HG03066 (cell line): ENCODE results near the gene SLC19A1.
"Not testable (repeated sequence)": the region's sequence is repeated elsewhere in the genome, so short reads cannot be mapped to it uniquely, and the experiment has no call there.

Source experiments
- ATAC-seq: cut with Tn5 transposase; IDR thresholded peaks from one replicate; pipeline ENCODE4 v1.9.1; 2021; ENCODE audit warnings: low read depth; ENCODE audit not compliant: unreplicated experiment

The SLC19A1 gene

DNA sequence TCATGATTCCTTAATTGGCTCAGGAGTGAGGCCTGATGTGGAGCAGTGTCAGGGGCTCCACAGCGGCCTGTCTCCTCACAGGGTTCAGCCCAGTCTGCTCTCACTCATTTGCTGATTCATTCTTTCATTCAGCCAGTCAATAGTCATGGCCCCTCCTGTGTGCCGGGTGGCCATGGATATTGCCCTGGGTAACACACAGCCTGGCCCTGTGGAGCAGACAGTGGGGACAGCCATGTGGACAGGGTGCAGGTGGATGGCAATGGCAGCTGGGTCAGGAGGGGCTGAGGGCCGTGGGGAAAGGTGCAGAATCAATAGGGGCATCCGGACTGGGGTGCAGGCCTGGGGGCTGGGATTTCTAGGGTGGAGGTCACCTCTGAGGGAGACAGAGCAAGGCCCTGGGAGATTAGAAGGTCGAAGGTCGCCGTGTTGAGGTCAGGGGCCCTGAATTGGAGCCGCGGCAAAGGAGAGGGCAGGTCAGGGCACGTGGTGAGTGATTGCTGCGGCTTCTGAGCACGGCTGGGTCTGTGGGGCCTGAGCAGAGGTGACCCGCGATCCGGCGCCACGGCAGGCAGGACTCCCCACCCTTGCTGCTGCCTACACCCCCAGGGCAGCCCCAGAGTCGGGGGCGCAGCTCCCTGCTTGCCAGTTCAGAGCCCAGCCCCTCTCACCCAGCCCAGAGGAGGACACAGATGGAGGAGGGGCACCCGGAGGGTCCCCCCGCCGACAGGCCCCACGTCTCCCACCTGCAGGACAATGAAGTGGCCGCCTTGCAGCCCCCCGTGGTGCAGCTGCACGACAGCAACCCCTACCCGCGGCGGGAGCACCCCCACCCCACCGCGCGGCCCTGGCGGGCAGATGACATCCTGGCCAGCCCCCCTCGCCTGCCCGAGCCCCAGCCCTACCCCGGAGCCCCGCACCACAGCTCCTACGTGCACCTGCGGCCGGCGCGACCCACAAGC is 33.4 kb downstream of the SLC19A1 start:
- ATAC-seq, result no peak

DNA sequence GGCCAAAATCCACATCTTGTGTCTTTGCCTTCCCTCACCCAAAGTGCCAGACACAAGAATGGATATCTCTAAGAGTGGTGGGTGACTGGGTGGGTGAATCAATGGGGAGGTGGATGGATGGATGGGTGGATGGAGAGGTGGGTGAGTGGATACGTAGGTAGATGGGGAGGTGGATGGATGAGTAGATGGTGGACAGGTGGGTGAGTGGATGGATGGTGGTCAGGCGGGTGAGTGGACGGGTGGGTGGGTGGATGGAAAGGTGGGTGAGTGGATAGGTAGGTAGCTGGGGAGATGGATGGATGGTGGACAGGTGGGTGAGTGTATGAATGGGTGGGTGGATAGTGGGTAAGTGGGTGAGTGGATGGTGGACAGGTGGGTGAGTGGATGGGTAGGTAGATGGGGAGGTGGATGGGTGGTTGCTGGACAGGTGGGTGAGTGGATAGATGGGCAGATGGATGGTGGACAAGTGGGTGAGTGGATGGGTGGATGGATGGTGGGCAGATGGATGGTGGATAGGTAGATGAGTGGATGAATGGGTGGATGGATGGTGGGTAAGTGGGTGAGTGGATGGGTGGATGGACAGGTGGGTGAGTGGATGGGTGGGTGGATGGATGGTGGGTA is 34.2 kb downstream of the SLC19A1 start:
- no peak for ATAC-seq

DNA sequence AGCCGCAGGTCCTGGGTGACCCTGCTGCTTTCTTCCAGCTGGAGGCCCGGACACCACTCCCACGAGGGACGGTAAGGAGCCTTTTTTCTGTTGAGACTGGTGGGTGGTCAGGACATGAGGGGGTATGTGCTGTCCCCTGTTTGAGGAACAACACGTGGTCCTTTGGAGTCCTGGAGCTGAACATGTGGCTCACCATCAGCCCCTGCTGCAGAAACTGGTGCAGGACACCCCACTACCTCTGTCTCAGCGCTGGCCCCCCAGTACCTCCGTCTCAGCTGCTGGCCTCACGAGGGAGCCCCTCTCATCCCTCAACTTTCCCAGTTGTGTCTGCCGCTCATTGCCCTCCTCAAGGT is 34.7 kb downstream of the SLC19A1 start:
- ATAC-seq, result no peak

DNA sequence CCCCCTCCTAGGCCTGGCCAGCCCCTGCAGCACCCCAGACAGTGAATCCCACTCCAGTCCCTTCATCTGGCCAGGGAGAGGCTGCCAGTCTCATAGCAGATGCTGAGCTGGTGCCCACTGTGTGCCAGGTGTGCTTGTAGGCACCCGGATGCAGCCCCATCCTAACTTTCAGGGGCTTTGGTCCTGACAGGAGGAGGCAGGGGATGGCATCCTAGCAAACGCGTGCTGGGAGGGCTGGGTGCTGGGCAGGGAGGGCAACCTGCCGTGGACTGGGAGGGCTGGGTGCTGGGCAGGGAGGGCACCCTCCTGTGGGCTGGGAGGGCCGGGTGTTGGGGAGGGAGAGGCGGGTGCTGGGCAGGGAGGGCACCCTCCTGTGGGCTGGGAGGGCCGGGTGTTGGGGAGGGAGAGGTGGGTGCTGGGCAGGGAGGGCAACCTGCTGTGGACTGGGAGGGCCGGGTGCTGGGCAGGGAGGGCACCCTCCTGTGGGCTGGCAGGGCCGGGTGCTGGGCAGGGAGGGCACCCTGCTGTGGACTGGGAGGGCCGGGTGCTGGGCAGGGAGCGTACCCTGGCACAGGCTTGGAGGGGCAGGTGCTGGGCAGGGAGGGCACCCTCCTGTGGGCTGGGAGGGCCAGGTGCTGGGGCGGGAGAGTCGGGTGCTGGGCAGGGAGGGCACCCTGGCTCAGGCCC is 35.3 kb downstream of the SLC19A1 start:
- ATAC-seq, result no peak

DNA sequence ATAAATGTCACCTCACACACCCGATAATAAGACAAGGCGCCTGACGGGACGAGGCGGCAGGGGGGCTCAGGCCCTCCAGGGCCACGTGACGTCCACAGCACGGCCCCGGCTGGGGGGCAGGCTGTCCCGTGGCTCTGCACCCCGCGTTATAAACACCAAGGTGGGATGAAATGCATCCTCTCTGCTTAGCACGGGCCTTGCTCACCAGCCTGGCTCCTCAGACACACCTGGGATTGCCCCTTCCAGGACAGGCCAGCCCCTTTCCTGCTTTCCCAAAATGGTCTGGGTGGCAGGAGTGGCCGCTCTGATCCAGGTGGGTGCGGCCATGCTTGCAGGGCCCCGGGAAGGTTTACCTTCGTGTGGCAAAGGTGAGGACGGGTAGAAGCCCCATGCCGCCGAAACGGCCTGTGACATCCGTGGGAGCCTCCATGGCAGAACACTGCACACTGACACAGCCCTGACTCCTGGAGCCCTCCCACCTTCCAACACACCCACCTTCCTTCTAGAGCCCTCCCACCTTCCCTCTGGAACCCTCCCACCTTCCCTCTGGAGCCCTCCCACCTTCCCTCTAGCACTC is 35.9 kb downstream of the SLC19A1 start:
- no peak for ATAC-seq

DNA sequence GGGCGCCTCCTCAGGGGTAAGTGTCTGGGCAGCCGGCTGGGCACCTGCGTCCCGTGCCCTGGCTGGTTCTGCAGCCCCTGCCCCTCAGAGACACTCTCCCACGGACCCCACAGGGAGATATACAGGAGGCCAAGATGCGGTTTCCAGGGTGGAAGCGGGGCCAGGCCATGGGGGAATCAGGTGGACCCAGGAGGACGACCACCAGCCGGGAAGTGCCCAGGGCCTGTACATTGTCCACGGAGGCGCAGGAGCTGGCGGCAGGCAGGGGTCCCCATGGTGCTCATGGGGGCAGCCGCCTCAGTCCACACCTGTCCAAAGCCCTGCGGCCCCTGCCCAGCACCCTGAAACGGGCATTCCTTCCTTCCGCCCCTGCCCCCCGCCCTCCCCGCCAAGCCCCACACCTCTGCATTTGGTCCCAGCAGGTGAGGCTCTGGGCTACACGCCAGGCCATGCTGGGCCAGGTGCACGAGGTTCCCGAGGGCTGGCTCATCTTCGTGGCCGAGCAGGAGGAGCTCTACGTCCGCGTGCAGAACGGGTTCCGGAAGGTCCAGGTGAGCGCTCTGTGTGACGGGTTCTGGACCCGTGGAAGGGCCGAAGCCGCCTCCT is 36.7 kb downstream of the SLC19A1 start:
- ATAC-seq, result no peak

DNA sequence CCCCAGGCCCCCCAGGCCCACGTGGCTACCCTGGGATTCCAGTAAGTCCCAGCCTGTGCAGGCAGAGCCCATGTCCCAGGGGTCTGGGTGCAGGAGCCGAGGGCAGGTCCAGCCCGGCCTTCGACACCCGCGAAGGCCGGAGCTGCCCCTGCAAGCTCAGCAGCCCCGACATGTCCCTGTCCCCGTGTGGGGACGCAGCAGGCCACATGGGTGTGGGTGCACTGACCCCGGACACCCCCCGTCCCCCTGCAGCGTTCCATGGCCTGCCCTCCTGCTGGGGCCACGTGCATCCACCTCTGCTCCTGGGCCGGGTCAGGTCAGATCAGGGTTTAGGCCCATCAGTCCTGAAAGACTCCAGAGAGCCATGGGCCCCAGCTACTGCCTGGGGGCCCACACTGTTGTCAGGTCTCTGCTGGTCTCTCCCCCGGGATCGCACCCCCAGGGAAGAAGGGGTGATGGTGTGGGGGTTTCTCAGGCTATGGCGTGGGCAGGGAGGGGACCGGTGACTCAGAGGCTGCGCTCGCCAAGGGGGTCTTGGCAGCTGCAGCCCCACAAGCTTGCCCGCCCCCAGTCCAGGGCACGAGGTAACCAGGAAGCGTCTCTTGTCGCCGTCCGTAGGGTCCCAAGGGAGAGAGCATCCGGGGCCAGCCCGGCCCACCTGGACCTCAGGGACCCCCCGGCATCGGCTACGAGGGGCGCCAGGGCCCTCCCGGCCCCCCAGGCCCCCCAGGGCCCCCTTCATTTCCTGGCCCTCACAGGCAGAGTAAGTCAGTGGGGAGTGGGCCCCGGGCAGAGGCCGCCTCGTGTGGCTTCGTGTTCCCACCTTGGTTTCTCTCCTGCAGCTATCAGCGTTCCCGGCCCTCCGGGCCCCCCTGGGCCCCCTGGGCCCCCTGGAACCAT is 37.5 kb downstream of the SLC19A1 start:
- no peak for ATAC-seq

DNA sequence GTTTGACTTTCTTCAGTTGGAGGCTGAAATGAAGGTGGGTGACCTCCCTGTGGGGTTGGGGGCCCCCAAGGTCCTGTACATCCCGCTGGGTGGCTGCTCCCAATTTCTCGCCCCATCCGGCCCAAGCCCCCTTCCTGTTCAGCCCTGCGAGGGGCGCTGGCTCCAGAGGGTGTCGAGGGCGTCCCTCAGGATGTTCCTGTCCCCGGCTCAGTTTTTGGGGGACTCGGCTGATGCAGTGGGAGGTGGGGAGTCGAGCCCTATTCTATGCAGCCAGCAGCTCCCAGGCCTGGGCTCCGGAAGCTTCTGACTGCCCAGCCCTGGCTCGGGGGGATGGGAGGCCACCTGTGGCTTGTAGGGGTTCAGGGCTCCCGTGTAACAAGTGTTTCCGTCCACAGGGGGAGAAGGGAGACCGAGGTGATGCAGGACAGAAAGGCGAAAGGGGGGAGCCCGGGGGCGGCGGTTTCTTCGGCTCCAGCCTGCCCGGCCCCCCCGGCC is 38.2 kb downstream of the SLC19A1 start:
- no peak for ATAC-seq

DNA sequence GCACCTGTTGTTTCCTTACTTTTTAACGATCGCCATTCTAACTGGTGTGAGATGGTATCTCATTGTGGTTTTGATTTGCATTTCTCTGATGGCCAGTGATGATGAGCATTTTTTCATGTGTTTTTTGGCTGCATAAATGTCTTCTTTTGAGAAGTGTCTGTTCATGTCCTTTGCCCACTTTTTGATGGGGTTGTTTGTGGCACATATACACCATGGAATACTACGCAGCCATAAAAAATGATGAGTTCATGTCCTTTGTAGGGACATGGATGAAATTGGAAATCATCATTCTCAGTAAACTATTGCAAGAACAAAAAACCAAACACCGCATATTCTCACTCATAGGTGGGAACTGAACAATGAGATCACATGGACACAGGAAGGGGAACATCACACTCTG is 39.0 kb downstream of the SLC19A1 start:
- not testable (repeated sequence) for ATAC-seq

DNA sequence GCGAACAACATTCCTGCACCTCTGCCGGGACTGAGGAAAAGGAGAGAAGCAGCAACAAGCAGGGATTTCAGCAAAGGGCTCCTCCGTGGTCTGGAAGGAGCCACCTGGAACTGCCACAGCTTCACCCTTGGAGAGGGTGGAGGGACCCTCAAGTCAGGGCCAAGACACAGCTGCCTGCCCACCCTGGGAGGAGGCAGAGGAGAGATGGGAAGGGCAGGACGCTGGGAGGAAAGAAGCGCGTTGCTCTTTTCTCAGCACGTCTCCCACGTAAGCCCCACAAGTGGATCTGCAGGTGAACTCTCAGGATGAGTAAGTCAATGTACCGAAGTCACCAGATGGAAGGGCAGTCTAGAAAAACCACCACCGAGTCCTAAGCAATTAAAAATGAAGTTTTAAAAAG is 39.6 kb downstream of the SLC19A1 start:
- no peak for ATAC-seq

DNA sequence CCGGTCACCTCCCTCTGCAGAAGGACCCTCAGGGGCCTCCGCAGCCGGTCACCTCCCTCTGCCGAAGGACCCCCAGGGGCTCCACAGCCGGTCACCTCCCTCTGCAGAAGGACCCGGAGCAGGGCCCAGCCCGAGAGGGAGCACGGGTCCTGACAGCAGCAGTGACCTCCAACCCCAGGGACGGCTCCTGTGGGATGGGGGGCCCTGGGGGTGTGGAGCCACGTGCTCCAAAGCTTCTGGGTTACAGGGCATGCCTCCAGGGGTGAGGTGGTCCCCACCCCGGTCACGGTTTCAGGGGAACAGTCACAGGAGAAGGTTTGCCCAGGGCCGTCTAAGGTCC is 40.3 kb downstream of the SLC19A1 start:
- ATAC-seq, result no peak

DNA sequence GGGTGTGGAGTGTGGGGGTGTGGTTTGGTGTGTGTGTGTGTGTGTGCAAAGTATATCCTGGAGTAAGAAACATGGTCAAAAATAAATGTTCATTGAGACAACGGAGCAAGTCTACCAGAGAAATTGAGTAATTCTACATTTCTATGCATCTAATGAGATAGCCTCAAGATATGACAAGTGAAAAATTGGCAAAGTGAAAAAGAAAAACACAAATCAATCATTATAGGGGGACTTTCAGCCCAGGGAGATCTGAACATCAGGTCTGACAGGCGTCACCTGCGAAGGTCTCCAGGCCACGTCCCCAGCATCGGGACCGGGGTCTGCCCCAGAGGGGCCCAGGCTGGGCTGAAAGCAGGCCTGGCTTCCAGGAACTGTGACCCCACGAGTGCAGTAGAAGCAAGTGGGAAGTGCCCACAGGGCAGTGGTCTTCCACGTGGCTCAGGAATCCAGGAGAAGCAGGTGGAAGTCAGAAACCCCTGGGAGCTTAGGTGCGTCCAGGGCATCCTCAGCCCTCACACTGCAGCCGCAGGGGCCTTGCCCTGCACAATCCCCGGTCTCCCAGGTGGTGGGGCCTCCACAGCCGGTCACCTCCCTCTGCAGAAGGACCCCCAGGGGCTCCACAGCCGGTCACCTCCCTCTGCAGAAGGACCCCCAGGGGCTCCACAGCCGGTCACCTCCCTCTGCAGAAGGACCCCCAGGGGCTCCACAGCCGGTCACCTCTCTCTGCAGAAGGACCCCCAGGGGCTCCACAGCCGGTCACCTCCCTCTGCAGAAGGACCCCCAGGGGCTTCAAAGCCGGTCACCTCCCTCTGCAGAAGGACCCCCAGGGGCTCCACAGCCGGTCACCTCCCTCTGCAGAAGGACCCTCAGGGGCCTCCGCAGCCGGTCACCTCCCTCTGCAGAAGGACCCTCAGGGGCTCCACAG is 40.9 kb downstream of the SLC19A1 start:
- not testable (repeated sequence) for ATAC-seq

DNA sequence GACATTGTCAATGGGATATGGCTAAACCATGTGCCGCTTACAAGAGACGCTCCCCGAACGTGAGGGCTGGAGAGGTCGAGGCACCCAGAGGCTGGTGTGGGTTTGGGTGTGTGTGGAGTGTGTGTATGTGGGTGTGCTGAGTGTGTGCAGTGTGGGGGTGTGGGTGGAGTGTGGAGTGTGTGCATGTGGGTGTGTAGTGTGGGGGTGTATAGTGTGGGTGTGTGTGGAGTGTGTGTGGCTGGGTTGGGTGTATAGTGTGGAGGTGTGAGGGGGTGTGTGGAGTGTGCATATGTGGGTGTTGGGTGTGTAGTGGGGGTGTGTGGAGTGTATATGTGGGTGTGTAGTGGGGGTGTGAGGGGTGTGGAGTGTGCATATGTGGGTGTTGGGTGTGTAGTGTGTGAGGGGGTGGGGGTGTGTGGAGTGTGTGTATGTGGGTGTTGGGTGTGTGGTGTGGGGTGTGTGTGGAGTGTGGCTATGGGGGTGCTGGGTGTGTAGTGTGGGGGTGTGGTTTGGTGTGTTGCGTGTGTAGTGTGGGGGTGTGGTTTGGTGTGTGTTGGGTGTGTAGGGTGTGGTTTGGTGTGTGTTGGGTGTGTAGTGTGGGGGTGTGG is 42.2 kb downstream of the SLC19A1 start:
- ATAC-seq, result no peak

DNA sequence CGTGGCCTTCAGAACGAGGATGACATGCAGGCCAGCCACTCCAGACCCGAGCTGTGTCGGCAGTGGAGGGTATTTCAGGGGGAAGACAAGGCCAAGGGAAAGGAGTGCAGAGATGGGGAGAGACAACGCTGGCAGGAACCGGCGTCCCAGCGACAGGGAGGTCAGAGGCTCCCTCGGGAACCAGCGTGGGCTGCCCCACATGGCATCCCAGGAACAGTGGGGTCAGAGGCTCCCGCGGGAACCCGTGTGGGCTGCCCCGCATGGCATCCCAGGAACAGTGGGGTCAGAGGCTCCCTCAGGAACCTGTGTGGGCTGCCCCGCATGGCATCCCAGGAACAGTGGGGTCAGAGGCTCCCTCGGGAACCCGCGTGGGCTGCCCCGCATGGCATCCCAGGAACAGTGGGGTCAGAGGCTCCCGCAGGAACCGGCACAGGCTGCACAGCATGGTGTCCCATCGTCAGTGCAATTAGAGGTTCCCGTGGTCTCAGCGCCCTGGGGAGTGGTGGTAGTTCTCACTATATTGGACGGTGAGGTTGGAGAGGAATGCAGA is 43.0 kb downstream of the SLC19A1 start:
- no peak for ATAC-seq

DNA sequence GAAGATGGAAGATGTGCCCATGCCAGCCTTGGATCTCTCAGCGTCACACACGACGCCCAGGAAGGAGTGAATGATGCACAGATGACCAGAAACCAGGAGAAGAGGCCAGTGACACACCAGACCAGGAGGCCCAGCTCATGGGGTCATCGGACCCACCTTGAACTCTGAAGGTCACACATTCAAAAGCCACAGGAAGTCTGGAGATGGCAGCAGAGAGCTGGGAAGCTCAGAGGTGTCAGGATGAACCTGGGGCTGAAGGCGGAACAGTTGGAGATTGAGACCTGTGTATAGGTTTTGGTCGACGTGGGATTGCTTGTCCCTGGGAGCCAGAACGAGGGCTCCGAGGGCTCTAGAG is 43.6 kb downstream of the SLC19A1 start:
- no peak for ATAC-seq

DNA sequence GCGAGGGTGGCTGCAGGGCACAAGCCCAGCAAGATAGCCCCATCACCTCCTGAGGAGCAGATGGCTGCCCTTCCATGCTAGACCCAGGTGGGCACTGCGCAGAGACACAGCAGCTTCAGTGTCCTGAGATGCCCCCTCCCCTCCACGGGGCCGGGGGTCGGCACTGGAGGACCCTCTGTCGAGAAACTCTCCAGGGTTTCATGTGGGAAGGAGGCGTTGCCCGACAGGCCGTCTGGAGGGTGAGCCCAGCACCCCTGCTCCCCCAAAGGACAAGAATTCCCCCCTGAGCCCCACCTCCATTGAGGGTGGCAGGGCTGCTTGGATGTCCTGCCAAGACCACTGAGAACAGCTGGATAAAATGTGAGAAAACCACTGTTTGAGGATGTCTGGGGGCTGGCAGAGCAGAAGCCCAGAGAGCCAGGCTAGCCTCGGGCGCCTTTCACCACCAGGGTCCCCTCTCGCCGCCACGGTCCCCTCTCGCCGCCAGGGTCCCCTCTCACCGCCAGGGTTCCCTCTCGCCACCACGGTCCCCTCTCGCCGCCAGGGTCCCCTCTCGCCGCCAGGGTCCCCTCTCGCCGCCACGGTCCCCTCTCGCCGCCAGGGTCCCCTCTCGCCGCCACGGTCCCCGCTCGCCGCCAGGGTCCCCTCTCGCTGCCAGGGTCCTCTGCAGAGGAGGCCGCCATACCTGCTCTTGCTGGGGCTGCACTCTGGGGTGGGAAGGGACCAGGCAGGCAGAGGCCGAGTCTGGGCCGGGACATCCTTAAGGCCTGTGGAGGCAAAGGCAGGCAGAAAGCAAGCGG is 44.2 kb downstream of the SLC19A1 start:
- ATAC-seq, result no peak
